HG03571 (cell line): ENCODE measurements around the gene SDF4.
"Not testable (repeated sequence)": the region's sequence is repeated elsewhere in the genome, so short reads cannot be mapped to it uniquely, and the experiment has no call there.

Experiments
- ATAC-seq: cut with Tn5 transposase; IDR thresholded peaks from one replicate; pipeline ENCODE4 v1.9.1; 2021; ENCODE audit not compliant: unreplicated experiment

The SDF4 gene

GRCh38 chr1:1259951-1260600 is 28.3 kb upstream of the SDF4 start:
- no peak for ATAC-seq

- no peak for ATAC-seq
Measured at GRCh38 chr1:1259540-1259939, 27.7 kb upstream of the SDF4 start.

GRCh38 chr1:1259119-1259488 is 27.3 kb upstream of the SDF4 start:
- no peak for ATAC-seq

DNA sequence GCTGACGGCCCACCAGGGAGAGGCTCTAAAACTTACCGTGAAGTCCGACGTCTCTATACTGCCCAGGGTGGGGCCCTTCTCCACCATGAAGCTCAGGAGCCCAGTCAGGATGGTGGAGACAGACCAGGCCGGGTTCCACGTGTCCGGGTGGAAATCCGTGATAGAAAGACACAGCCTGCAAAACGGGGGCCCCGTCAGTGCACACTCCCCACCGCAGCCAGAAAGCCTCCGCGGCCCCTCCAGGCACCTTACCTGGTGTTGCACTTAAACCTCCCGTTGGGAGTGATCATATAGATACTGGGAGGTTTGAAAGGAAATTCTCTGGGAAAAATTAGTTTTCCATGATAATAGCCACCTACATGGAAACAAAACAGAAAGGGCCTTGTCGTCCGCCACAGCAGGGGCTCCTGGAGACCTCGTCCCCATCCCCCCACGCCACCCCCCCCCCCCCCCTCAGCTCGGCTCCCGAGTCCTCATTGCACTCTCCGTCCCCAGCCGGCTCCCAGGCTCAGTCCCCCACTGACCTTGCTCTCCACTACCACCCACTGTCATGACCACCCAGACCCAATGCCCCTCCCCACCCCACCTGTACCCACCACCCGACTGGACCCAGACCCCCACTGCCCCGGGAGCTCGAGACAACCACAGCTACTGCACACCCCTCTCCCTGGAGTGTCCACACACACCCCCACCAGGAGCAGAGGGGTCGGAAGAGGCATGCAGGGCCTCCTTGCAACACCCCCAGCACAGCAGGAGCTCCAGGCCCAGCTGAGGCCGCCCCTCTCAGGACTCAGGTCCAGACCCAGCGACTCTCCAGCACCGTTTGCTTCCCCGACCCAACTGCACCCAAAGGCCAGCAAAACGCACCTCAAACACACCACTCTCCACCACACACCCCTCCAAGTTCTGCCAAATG is 25.4 kb upstream of the SDF4 start:
- no peak for ATAC-seq

GRCh38 chr1:1255611-1256010 is 23.8 kb upstream of the SDF4 start:
- ATAC-seq, result no peak

- no peak for ATAC-seq
Measured at GRCh38 chr1:1255078-1255477, 23.3 kb upstream of the SDF4 start.

- no peak for ATAC-seq
Measured at GRCh38 chr1:1254667-1254998, 22.8 kb upstream of the SDF4 start.

DNA sequence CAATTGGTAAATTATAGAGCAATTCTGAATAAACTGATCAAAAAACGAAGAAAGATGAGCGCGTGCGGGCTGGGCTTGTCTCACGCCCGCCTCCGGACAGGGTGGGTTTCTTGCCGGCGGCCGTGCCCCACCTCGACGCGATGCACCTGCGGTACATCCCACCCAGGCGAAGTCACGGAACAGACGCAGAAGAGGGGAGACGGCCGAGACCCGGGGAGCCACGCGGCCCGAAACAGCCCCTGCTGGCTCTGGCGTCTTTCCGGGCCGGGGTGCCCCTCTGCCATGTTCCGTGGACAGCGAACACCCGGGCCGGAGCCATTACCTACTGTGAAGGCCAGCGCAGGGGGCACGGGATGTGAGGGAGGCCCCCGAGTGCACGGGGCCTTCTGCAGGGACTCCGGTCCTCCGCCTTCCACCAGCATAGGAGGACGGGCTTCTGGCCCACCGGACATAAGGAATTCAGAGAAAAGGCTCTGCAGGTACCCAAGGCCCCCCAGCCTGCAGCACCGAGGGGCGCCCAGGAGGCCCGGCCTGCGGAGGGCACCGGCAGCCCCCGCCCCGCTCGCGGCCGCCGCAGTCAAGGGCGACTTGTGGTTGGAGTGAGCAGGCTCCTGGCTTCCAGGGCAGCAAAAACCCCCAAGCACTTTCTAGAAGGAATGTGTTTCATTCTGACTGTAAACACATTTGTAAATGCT is 22.3 kb upstream of the SDF4 start:
- ATAC-seq, result no peak

DNA sequence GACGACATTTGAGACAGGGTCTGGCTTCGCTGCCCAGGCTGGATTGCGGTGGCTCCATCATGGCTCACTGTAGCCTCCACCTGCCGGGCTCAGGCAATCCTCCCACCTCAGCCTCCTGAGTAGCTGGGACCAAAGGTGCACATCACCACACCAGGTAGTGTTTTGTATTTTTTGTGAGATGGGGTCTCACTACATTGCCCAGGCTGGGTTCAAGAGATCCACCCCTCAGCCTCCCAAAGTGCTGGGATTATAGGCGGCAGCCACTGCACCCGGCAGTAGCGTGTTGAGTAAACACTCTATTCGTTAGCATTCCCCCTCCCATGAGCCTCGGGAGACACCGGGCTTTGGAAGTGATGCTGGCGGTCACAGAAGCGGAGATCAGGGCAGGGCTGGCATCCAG is 21.5 kb upstream of the SDF4 start:
- ATAC-seq, result no peak

DNA sequence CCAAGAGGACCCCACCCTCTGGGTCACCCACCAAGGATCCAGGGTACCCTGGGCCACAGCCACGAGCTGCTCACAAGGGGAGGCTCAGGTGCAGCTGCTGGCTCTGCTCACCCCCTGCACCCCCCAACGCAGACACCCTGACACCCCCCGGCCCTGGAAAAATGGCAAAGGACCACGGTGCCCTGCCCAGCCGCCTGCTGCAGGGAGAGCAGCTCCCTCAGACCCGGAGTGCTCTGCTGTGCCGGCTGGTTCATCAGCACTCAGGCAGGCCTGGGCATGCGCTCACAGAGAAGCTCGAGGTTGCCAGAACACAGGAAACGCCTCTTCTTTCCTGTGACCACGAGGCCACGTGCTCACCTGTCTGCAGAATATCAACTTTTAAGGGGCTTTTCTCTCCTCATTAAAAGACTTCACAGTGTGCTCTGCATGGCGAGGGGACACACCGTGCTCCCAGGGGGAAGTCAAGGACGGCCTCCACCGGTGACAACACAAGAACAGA is 19.0 kb upstream of the SDF4 start:
- peak; percentile 48 for ATAC-seq

GRCh38 chr1:1248009-1248913 is 16.5 kb upstream of the SDF4 start:
- ATAC-seq, result not testable (repeated sequence)

GRCh38 chr1:1247341-1247913 is 15.6 kb upstream of the SDF4 start:
- ATAC-seq, result no peak

- ATAC-seq, result no peak
Measured at GRCh38 chr1:1246577-1247340, 15.0 kb upstream of the SDF4 start, which contains the start of gene C1QTNF12. Gene C1QTNF12, minus strand, starts transcription at chr1:1246722. Its CDS starts 32 bp downstream, at chr1:1246690.

DNA sequence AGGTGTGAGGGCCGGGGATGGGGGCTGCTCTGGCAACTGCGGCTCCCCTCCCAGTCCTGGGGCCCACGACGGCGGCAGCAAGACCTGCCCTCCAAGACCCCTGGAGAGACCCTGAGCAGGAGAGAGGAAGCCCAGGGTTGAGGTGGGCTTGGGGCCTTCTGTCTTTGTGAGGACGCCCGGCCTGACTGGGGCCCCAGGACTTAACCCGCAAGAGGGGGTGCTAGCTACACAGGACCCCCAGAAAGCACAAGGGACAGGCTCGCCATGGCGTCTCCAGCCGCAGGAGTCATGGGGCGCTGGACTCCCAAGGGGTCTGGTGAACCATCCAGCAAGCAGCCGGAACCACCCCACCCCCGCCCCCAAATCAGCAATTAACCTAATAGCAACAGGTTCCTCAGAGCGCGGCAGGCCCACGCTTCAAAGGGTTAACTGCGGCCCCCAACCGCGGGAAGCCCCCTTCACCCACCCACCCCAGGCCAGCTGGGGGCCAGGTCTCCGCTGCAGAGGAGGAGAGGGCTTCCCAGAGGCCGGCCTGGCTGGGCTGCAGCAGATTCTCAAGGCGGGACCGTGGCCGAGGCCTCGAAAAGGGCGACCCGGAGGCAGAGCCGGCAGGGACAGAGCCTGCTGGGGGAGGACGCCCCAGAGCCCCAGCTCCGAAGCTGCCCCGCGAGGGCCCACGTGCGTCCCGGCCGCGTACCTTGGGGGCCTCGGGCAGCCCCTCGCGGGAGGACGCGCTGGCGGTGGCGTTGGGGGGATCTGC is 14.2 kb upstream of the SDF4 start:
- ATAC-seq, result no peak

DNA sequence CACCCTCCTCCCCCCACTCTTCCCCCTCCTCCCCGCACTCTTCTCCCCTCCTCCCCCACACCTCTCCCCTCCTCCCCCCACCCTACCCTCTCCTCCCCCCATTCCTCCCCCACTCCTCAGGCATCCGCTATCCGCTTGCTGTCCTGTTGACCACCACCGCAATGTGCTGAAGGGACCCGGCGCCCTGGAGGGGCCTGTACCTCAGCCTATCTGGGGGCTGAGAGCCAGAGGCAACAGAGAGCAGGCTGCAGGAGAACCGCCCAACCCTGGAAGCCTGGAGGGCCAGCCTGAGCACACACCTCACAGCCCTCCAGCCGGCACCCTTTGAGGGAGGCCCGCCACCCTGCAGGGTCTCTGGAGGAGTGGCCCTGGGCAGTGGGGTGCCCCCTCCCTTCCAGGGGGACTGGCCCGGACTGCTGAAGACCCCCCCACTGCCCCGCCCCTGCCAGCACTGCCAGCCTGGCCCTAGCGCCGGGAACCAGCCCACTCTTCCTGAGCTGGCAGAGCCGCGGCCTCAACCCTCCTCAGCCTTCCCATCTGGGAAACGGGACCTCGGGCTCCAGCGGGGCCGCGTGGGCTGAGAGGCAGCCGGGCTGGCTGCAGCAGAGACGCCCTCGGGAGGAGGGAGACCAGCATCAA is 13.5 kb upstream of the SDF4 start:
- no peak for ATAC-seq

GRCh38 chr1:1244192-1244811 is 12.5 kb upstream of the SDF4 start:
- no peak for ATAC-seq

GRCh38 chr1:1243807-1244191 is 12.0 kb upstream of the SDF4 start:
- ATAC-seq, result no peak

DNA sequence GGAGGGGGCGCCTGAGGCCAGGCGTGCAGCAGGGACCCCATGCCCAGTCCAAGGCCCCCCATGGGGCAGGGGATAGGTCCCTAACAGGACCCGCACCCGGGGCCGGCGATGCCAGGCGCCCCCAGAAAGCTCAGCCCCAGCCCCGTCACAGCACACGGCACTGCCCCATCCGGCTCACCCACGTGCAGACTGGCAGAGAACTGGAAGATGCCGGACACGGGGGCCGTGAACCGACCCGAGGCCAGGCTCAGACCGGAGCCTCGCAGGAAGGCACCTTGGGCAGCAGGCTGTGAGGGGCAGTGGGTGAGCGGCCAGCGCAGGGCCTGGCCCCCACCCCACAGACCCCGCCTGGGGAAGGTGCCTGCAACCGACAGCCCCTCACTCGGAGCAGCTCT is 11.5 kb upstream of the SDF4 start:
- ATAC-seq, result no peak
